ENCODE results near the gene PDCD4.

Gene PDCD4

DNA sequence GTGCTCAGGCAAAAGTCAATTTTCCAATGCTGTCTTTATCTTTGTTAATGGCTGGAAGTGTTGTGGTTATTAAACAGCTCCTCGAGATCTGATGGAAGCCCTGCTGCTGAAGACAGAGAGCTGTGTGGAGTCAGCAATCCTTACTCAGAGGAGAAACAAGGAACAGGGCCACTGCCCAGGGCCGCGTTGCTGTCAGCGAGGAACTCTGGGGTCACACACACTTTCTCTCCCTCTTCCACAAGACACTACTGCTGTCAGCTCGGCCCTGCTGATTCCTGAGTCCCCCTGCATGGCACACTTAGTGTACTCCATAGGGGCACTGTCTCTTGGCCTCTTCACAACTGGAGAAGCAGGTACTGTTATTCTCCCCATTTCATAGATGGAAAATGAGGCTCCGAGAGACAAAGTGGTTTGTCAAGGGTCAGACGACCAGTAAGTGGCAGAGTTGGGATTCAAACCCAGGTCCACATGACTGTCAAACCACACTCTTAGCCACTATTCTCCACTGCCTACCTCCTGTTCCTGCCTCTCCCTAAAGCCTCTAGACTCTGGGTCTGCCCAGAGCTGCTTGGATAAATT is 29.3 kb upstream of the PDCD4 start:
- DNase-seq (ENCODE audit: low read depth): no peak

DNA sequence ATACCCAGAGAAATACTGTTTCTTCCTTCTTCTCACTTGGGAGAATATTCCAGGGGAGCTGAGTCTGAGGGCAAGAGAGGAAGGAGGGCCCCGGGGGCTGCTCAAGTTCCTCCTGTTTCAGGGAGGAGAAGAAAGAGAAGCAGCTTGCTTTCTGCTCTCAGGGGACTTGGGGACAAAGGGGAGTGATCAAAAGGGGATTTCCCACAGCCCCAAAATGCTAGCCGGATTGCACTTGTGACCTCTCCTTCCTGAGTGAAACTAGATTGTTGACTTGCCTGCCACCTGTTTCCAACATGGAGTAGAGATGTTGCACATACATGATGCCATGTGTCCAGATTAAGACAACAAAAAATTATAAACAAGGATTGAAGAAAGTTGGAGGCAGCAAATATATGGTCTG is 28.7 kb upstream of the PDCD4 start:
- DNase-seq (ENCODE audit: low read depth): peak; percentile 18

DNA sequence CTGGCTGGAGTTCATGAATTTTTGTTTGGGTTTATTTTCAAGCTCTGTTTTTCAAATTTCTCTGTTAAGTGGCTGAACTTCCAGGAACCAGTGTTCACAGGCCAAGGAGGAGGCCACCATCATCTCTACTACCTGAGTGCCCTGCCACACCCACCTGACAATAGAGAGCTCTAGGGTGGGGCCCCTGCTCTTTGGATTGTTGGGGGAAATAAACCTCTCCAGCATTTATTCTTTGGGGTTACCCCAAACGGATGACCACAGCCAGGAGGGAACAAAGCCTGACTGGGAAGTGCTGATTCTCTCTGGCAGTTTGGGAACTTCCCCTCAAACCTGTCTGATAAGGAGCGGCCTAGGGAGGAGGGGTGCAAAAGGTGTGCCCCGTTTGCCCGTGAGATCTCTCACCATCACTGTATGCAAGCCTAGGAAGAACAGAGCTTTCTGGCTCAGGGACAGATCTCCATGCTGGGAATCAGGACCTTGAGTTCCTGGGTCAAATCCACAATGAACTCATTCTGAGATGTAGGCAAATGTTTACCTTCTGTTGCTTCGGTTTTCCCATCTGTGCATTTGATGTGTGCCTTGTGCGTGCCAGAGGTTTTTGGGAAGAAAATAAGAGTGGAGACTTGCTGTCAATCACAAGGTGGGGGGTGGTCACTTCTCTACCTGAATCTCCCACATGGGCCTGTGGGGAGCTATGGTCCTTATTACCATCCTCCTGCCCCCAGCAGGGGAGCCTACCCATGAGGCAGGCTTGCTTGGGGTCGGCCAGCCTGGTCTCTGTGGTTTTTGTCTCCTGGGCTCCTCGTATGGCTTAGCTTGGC is 27.7 kb upstream of the PDCD4 start:
- DNase-seq (ENCODE audit: low read depth): no peak

DNA sequence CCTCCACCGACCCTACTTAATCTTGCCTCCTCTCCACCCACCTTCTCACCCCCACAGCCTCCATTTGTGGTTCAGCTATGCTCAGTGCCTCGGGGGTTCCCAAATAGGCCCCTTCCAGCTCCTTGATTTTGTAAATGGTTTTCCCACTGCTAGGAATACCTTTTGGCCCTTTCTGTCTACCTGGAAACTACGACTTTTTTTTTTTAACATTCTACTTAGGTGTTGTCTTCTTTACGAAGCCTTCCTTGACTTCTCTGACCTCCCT is 27.2 kb upstream of the PDCD4 start:
- DNase-seq (ENCODE audit: low read depth): no peak

- DNase-seq (ENCODE audit: low read depth): no peak
These were observed 26.5 kb upstream of the PDCD4 start for GRCh38 chr10:110845192-110845755.

GRCh38 chr10:110845756-110846620 is 25.7 kb upstream of the PDCD4 start:
- no peak for DNase-seq (ENCODE audit: low read depth)

GRCh38 chr10:110847374-110847773 is 24.4 kb upstream of the PDCD4 start:
- no peak for DNase-seq (ENCODE audit: low read depth)

- no peak for DNase-seq (ENCODE audit: low read depth)
These were observed 23.6 kb upstream of the PDCD4 start for GRCh38 chr10:110848106-110848505.

DNA sequence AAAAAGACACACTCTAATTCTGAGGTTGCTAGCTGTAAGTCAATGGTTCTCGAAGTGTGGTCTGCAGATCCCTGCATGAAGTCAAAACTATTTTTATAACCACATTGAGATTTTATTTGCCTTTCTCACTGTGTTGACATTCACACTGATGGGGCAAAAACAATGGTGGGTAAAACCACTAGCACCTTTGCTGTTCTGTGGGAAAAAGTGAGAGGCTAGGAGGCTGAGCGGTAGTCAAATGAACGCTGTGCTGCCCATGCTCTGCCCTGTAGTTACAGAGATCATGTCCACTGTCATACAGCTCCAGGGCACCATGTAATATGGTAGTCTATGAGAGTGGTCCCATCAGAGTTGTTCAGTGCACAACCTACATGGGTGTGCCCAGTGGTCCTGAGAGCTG is 21.6 kb upstream of the PDCD4 start:
- DNase-seq (ENCODE audit: low read depth): no peak

DNA sequence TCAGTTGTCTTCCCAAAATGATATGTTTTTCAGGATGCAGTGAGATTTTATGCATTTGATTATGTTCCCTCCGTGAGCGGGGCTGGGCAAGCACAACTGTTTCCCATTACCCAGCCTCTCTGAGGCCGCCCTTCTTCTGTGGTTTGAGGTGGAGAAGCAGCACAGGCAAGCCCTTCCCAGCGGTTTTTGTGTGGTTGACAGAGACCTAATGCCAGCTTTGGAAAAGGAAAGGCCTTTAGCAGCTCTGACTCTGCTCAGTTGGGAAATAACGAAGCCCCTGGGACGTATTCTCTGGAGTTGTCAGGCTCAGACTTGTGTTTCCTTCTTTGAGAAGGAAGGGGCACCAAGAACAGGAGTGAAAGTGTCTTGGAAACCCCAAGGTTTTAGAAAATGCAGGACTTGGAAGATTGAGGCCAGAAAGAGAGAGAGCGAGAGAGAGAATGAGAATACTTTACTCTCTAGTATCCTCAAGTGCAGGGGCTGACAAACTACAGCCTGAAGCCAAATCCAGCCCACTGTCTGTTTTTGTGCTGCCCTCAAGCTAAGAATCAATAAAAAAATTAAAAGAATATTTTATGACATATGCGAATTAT is 20.6 kb upstream of the PDCD4 start:
- no peak for DNase-seq (ENCODE audit: low read depth)

GRCh38 chr10:110852255-110852896 is 19.4 kb upstream of the PDCD4 start:
- DNase-seq (ENCODE audit: low read depth): no peak

DNA sequence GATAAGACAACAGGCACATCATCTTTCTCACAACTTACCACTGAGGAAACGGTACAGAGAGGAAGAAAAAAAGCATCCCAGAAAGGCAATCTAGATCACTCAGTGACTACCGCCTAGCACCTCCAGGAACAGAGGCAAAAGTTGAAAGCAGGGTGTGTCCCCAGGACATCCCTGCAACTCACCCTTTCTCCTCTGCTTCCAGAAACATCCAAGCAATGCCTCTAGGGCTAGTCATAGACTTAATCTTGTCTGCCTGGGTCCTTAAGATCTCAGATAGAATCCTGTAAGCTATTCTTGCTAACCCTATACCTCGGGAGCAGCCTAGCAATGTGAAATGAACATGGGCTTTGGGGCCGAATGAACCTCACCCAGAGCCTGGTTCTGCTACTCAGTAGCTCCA is 18.8 kb upstream of the PDCD4 start:
- DNase-seq (ENCODE audit: low read depth): no peak

DNA sequence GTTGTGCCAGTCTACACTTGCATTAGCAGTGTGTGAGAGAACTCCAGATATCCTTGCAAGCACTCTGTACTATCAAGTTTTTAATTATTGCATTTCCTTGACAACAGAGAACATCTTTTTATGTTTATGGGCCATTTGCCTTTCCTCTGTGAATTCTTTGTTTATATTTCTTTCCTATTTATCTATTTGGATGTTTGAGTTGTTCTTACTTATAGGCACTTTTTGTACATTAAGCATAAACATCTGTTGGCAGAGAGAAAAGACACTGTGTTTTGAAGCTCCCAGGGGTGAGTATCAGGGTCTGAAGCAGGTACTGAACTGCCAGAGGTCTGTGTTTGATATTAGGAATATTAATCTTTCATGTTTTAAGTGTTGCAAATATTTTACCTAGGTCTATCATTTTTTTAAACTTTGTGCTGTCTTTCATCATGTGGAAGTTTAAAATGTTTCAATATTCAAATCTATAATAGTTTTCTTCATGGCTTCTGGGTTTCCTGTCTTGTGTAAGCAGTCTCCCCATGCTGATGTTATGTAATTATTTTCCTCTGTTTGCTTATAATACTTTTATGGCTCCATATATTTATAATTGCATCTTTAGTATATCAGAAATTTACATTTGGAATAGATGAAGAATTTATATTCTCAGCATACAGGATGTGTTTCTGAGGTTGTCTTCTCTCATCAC is 17.7 kb upstream of the PDCD4 start:
- no peak for DNase-seq (ENCODE audit: low read depth)

DNA sequence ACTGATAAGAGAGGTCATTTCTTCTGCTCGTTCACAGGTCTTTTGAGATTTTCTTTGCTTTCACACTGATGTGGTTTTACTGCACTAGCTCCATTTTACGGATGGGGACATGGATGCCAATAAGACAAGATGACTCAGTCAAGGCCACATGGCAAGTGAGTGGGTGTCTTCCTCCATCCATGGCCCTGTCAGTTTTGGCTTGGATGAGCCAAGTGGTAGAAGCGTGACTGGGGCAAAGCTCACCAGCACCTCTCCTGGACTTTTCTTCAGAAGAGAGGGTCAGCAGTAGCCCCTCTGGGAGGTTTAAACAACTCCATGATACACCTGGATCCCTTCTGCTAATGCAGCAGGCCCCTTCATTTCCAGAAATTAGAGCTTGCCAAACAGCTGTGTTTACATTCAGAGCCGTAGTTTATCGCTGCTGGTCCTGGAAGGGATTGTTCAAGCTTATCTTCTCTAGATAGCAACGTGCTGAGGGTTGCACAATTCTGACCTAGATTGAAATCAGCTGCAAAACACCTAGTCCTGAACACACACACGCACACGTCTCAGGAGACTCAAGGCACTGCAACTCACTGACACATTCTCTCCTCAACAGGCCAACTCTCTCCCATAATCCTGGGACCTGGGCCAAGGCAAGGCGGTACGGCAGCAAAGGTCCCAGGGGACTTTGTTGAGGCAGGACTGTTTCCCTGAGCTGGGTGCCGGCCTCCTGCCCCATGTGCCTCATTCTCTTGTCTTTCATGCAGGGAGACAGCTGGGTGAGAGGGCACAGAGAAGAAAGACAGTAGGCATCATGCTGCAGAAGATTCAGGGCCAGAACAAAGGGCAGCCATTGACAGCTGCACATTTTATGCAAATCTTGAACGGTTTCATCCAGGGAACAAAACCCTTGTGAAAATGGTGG is 14.2 kb upstream of the PDCD4 start:
- DNase-seq (ENCODE audit: low read depth): no peak

DNA sequence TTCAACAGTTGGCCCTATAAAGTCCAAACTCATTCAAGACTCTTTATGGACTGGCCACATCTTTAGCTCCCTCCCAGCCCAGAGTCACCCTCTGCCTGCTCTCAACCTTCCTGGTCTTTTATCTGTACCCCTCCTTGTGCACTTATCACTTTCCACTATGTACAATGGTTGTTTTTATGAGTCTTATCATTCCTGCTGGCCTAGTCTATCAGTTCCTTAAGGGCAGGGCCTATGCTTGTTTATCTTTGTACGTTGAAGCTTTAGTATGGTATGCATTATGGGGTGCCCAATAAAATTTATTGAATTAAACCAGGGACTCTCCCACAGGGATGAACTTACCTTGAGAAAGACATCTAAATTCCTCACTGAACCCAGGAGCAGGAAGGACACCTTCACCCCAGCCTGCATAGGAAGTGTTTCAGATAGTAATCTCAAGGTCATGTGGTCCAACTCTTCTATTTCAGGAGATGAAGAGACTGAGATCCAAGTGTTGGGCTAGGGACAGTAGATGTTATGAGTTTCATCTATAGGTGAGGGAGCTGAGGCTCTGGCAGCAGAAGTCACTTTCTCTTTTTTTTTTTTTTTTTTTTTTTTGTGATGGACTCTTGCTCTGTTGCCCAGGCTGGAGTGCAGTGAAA is 13.3 kb upstream of the PDCD4 start:
- DNase-seq (ENCODE audit: low read depth): no peak

- no peak for DNase-seq (ENCODE audit: low read depth)
These were observed 12.3 kb upstream of the PDCD4 start for GRCh38 chr10:110859206-110859972.

DNA sequence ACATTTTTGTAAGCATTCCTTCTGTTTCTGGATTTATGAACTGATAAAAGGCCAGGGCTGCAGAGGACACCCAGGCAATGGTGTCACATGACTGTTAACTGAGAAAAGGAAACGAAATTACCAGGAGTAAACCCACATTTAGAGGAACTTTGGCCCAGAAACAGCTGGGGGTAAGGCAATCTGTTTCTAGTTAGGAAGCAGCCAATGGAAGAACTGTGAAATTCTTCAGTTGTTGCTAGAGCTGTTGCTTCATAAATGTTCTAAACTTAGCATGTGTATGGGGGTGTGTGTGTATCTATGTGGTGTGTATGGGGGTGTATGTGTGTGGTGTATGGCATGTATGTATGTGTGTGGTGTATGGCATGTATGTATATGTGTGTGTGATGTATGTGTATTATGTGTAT is 11.8 kb upstream of the PDCD4 start:
- DNase-seq (ENCODE audit: low read depth): no peak

- no peak for DNase-seq (ENCODE audit: low read depth)
These were observed 11.0 kb upstream of the PDCD4 start for GRCh38 chr10:110860576-110861241.

All from activated T-cell treated with anti-CD3 and anti-CD28 coated beads for 24 hours (primary cell).